SK-N-SH (cell line): ENCODE measurements around the gene ST3GAL6. TPM values are rescaled to one million over a fixed set of nuclear protein-coding genes. Genes with fewer than 3 reads are reported as not detected.

Experiments
- CTCF ChIA-PET: fragments of 300-600, 350-600 bp; formaldehyde crosslinking; extraction: SDS; loops from one replicate; lab custom pipeline; 2021; lab: Yijun Ruan, JAX
- POLR2A ChIA-PET: fragments of 350-600 bp; sonication (Branson Sonifier 250); formaldehyde crosslinking; extraction: SDS; loops from one replicate; lab custom pipeline; 2020; ENCODE audit warnings: antibody characterized with exemption, inconsistent platforms; lab: Yijun Ruan, JAX
- DNase-seq: peaks from one replicate; pipeline ENCODE4 v3.0.0; 2012
- H2AFZ ChIP-seq: fragments of 200-600 bp; sonication (generic); 2 replicates; pipeline ENCODE4 v1.8.1; 2016; ENCODE audit warnings: antibody characterized with exemption, mild to moderate bottlenecking, low read depth
- H3F3A ChIP-seq: fragments of 200-600 bp; sonication (generic); replicated peaks from 2 replicates; pipeline ENCODE3; 2016; ENCODE audit warnings: antibody characterized with exemption, mild to moderate bottlenecking; ENCODE audit not compliant: insufficient read depth
- H3K27ac ChIP-seq, 2 experiments: fragments of 200-500 bp in 1 of 2; fragments of 200-600 bp in 1 of 2; sonication (Bioruptor generic) in 1 of 2; sonication (generic), shearing (Covaris generic) in 1 of 2; 2 replicates each; pipeline versions ENCODE4 v1.5.1 to v1.6.1; 2014 to 2016; ENCODE audit warnings: low read depth in 2 of 2, inconsistent platforms in 1 of 2, low read length in 1 of 2, mild to moderate bottlenecking in 1 of 2, mixed read lengths in 1 of 2
- H3K27me3 ChIP-seq: fragments of 200-600 bp; sonication (generic), shearing (Covaris generic); 2 replicates; pipeline ENCODE4 v1.6.1; 2016; ENCODE audit warnings: mixed run types; ENCODE audit not compliant: insufficient read depth
- H3K36me3 ChIP-seq, 2 experiments: fragments of 200-500 bp in 1 of 2; fragments of 200-600 bp in 1 of 2; sonication (Bioruptor generic) in 1 of 2; sonication (generic) in 1 of 2; replicated peaks in 1 of 2; 2 replicates each; pipeline versions ENCODE3 to v1.5.1; 2014 to 2016; ENCODE audit warnings: low read length in 1 of 2, mild to moderate bottlenecking in 1 of 2; ENCODE audit not compliant: insufficient read depth in 2 of 2, control insufficient read depth in 1 of 2
- H3K4me1 ChIP-seq, 2 experiments: fragments of 200-500 bp in 1 of 2; fragments of 200-600 bp in 1 of 2; sonication (Bioruptor generic) in 1 of 2; sonication (generic), shearing (Covaris generic) in 1 of 2; 2 replicates each; pipeline versions ENCODE4 v1.5.1 to v1.6.1; 2014 to 2016; ENCODE audit warnings: low read depth in 1 of 2, low read length in 1 of 2, mixed run types in 1 of 2; ENCODE audit not compliant: insufficient read depth in 2 of 2, control insufficient read depth in 1 of 2
- H3K4me2 ChIP-seq: fragments of 200-600 bp; sonication (generic), shearing (Covaris generic); 2 replicates; pipeline ENCODE4 v1.6.1; 2017; ENCODE audit warnings: mixed run types
- H3K4me3 ChIP-seq, 2 experiments: fragments of 200-500 bp in 1 of 2; fragments of 200-600 bp in 1 of 2; sonication (Bioruptor generic) in 1 of 2; sonication (generic), shearing (Covaris generic) in 1 of 2; 2 replicates each; pipeline versions ENCODE4 v1.5.1 to v1.8.1; 2014 to 2016; ENCODE audit warnings: low read depth in 2 of 2, inconsistent platforms in 1 of 2, low read length in 1 of 2, mild to moderate bottlenecking in 1 of 2, mixed read lengths in 1 of 2, moderate library complexity in 1 of 2
- H3K79me2 ChIP-seq: fragments of 200-600 bp; sonication (generic); 2 replicates; pipeline ENCODE4 v1.8.1; 2017; ENCODE audit warnings: mild to moderate bottlenecking; ENCODE audit not compliant: insufficient read depth
- H3K9ac ChIP-seq: fragments of 200-600 bp; sonication (generic); 2 replicates; pipeline ENCODE4 v1.6.1; 2017; ENCODE audit warnings: mixed run types
- H3K9me2 ChIP-seq: fragments of 200-600 bp; sonication (generic); 2 replicates; pipeline ENCODE4 v1.6.1; 2017; ENCODE audit warnings: mixed run types
- H3K9me3 ChIP-seq: fragments of 200-600 bp; sonication (generic); 2 replicates; pipeline ENCODE4 v1.6.1; 2017; ENCODE audit warnings: mixed run types, mild to moderate bottlenecking, moderate library complexity
- H4K20me1 ChIP-seq: fragments of 200-600 bp; sonication (generic); 2 replicates; pipeline ENCODE4 v1.6.1; 2017; ENCODE audit warnings: mild to moderate bottlenecking, mixed run types; ENCODE audit not compliant: insufficient read depth
- ELF1 ChIP-seq: IDR thresholded peaks from 2 replicates; pipeline ENCODE4 v1.4.0; 2012
- FOXJ3 ChIP-seq: sonication (generic); formaldehyde crosslinking; IDR thresholded peaks from 2 replicates; pipeline ENCODE4 v1.5.1; 2020; ENCODE audit warnings: mild to moderate bottlenecking, missing genetic modification reagents
- FOXM1 ChIP-seq: IDR thresholded peaks from 2 replicates; pipeline ENCODE4 v1.4.0; 2012; ENCODE audit warnings: low read depth, mild to moderate bottlenecking
- GATA2 ChIP-seq: sonication (generic); formaldehyde crosslinking; IDR thresholded peaks from 2 replicates; pipeline ENCODE4 v1.5.0; 2020; ENCODE audit warnings: mild to moderate bottlenecking, missing genetic modification reagents
- MXI1 ChIP-seq: IDR thresholded peaks from 2 replicates; pipeline ENCODE4 v1.6.1; 2012; ENCODE audit warnings: mild to moderate bottlenecking, low read depth, low read length, improper control_type of control experiment
- NRF1 ChIP-seq: IDR thresholded peaks from 2 replicates; pipeline ENCODE4 v1.6.1; 2012; ENCODE audit warnings: low read depth, mild to moderate bottlenecking, low read length
- RAD21 ChIP-seq: IDR thresholded peaks from 2 replicates; pipeline ENCODE4 v1.6.1; 2012; ENCODE audit warnings: mild to moderate bottlenecking, low read length
- RFX5 ChIP-seq: IDR thresholded peaks from 2 replicates; pipeline ENCODE4 v1.6.1; 2012; ENCODE audit warnings: mild to moderate bottlenecking, improper control_type of control experiment, low read length
- SIN3A ChIP-seq: IDR thresholded peaks from 2 replicates; pipeline ENCODE4 v1.6.1; 2012; ENCODE audit warnings: low read depth, mild to moderate bottlenecking, low read length, moderate library complexity, borderline replicate concordance
- WGBS: methylation state at CpG from one replicate; pipeline ENCODE4 v1.1.6; 2017; ENCODE audit warnings: low lambda C conversion rate; 5-methylcytosine and 5-hydroxymethylcytosine counted together
- polyA plus RNA-seq, 3 experiments: library from polyadenylated mRNA; depleted of rRNA; stranded (reverse); fragments of >200 nt; gene quantifications; 2 replicates each; pipeline ENCODE4 v1.2.3, GENCODE V29; 2012
- TF ChIP-seq, protein P1 (sequence below): fragments of 200-600 bp; sonication (generic); IDR thresholded peaks from 2 replicates; pipeline ENCODE4 v1.6.1; 2017; ENCODE audit warnings: antibody characterized with exemption, mild to moderate bottlenecking, moderate library complexity
- TF ChIP-seq, protein P2 (sequence below): IDR thresholded peaks from 2 replicates; pipeline ENCODE4; 2012

ST3GAL6 gene
- polyA plus RNA-seq, 1 of the 3 experiments (the other 2 are of a cell fraction), result 16.3 TPM

DNA sequence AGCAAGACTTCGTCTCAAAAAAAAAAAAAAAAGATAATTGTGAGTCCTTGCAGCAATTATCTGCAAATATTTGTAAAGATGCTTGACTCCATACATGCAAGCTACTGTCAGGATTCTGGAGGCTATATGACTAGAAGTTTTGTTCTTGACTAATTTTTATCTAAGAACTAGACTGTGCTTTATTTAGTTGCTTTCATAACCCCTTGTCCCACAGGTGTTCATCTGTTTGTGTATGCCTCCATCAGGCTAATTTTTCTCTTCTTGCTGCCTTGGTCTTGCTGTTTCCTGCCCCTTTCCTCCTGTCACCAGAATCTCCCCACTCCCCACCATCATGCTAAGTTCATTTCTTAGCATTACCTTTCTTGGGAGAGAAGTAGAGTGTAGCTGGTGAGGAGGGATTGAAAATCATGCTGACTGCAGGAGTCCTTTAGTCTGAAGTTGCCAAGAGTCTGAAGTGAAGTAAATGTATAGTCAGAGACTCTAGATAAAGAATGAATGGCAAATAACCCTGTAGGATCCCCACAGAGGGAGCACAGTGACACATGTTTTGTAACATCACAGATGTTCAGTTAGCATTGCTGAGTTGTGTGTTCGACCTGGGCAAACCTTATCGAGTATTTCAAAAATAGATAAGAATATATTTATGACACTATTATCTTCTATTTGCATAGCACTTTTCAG lies 12.5 kb downstream of the ST3GAL6 start:
- 87% methylated on average over 3 of the region's 3 CpGs for WGBS
- peaks cover 3 to 38% of the 10 kb centered on the region in 2 experiments for H3K4me1 ChIP-seq
- no peak overlapping the region for H2AFZ ChIP-seq
- peaks cover 8 to 49% of the 10 kb centered on the region in 2 experiments for H3K36me3 ChIP-seq
- DNase-seq, result no peak
- H3K4me2 ChIP-seq, result no peak overlapping the region
- ChIA-PET CTCF (interaction anchor here (0.6 to 1.1 kb wide), 2 partner anchors 173 to 178 kb away, joined by 3 read pairs; no protein-coding TSS in a partner anchor), POLR2A (no interaction called here)
- H3K9ac ChIP-seq, result no peak overlapping the region
- H3K9me3 ChIP-seq, result no peaks in the 10 kb centered on the region
- no peak overlapping the region for H3K27ac ChIP-seq
- H4K20me1 ChIP-seq, result no peaks in the 10 kb centered on the region
- H3K4me3 ChIP-seq, result no peak overlapping the region
- H3K79me2 ChIP-seq, result no peaks in the 10 kb centered on the region
- H3F3A ChIP-seq, result peaks cover 41% of the 10 kb centered on the region
- TF ChIP-seq NRF1 (no peak), RFX5 (no peak), GATA2 (CRISPR knock-in tag) (no peak), SIN3A (no peak), FOXM1 (no peak), ELF1 (no peak), MXI1 (no peak)
- TF ChIP-seq, protein P1, sequence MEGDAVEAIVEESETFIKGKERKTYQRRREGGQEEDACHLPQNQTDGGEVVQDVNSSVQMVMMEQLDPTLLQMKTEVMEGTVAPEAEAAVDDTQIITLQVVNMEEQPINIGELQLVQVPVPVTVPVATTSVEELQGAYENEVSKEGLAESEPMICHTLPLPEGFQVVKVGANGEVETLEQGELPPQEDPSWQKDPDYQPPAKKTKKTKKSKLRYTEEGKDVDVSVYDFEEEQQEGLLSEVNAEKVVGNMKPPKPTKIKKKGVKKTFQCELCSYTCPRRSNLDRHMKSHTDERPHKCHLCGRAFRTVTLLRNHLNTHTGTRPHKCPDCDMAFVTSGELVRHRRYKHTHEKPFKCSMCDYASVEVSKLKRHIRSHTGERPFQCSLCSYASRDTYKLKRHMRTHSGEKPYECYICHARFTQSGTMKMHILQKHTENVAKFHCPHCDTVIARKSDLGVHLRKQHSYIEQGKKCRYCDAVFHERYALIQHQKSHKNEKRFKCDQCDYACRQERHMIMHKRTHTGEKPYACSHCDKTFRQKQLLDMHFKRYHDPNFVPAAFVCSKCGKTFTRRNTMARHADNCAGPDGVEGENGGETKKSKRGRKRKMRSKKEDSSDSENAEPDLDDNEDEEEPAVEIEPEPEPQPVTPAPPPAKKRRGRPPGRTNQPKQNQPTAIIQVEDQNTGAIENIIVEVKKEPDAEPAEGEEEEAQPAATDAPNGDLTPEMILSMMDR, result no peak
- no peaks in the 10 kb centered on the region for H3K9me2 ChIP-seq
- H3K27me3 ChIP-seq, result no peaks in the 10 kb centered on the region

DNA sequence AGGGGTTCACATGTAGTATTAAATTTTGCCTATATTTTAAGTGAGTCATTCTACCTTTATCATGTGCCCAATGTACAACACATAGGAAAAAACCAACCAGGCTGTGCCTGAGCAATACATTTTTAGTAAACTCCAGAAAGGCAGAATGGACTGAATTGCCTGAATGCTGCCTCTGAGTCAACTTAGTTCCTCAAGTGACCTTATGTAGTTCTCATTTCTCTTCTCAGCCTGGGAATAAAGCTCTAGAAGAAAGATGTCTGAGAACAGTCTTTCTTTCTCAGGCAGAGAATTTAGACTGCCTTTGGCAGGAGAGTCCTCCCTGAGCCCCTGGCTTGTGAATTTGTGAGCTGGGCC lies 13.0 kb downstream of the ST3GAL6 start:
- Histone ChIP-seq H3K4me1 (peaks cover 2 to 39% of the 10 kb centered on the region in 2 experiments), H2AFZ (no peak overlapping the region), H3K4me3 (no peak overlapping the region), H3K9me2 (no peaks in the 10 kb centered on the region), H3F3A (peaks cover 41% of the 10 kb centered on the region), H3K36me3 (peaks cover 8 to 49% of the 10 kb centered on the region in 2 experiments), H3K9ac (no peak overlapping the region), H4K20me1 (no peaks in the 10 kb centered on the region)
- no peak for DNase-seq
- TF ChIP-seq, protein P2, sequence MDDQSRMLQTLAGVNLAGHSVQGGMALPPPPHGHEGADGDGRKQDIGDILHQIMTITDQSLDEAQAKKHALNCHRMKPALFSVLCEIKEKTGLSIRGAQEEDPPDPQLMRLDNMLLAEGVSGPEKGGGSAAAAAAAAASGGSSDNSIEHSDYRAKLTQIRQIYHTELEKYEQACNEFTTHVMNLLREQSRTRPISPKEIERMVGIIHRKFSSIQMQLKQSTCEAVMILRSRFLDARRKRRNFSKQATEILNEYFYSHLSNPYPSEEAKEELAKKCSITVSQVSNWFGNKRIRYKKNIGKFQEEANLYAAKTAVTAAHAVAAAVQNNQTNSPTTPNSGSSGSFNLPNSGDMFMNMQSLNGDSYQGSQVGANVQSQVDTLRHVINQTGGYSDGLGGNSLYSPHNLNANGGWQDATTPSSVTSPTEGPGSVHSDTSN, result no peak
- TF ChIP-seq FOXJ3 (no peak), RAD21 (no peak), SIN3A (no peak)
- TF ChIP-seq, all 33 proteins: peak for 0
- H3K27ac ChIP-seq, result peak overlapping the region; percentile 34 to 84; a peak in 2 of 4 replicates
- POLR2A ChIA-PET, result no interaction called here
- no peaks in the 10 kb centered on the region for H3K79me2 ChIP-seq
- no peaks in the 10 kb centered on the region for H3K9me3 ChIP-seq
- H3K27me3 ChIP-seq, result no peaks in the 10 kb centered on the region
- CTCF ChIA-PET, result no interaction called here
- H3K4me2 ChIP-seq, result no peak overlapping the region
